ENCODE data around the gene SNX1. TPM values are rescaled to one million over a fixed set of nuclear protein-coding genes. Genes with fewer than 3 reads are reported as not detected.

Gene SNX1
- total and polyA plus RNA-seq, 2 donors (not counting 1 experiment from before 2014, with no cell fraction given) = 87.9 to 152 TPM

- Mint-ChIP-seq H3K27me3 (no peaks in the 10 kb centered on the region), H3K4me3 (peak overlapping the region; percentile 48), H3K9me3 (ENCODE audit: insufficient read depth) (no peaks in the 10 kb centered on the region), H3K4me1 (peaks cover 51% of the 10 kb centered on the region), H3K27ac (peak overlapping the region; percentile 57)
- ATAC-seq (ENCODE audit: low read depth) = no peak
- 77% methylated on average over 1 of the region's 1 CpG for WGBS (ENCODE audit: insufficient coverage)
- Histone ChIP-seq H3K4me1 (ENCODE audit: control insufficient read depth in 2 of 2, insufficient read depth in 2 of 2, low read length in 2 of 2) (peaks cover 57 to 65% of the 10 kb centered on the region in 2 donors), H4K20me1 (ENCODE audit: control insufficient read depth, insufficient read depth, low read length, poor library complexity, severe bottlenecking) (peaks cover 7% of the 10 kb centered on the region), H3K9me3 (ENCODE audit: control extremely low read depth in 1 of 3, control insufficient read depth in 2 of 3, insufficient read depth in 1 of 3, low read length in 2 of 3) (no peaks in the 10 kb centered on the region), H3K27me3 (replicated peaks in 1 of 4; ENCODE audit: control extremely low read depth in 1 of 4, control insufficient read depth in 3 of 4, insufficient read depth in 4 of 4, low read length in 3 of 4) (no peaks in the 10 kb centered on the region), H3K4me3 (ENCODE audit: control extremely low read depth in 1 of 5, extremely low read depth in 1 of 5, insufficient read depth in 1 of 5, low read depth in 2 of 5, low read length in 4 of 5) (no peak overlapping the region), H3K27ac (ENCODE audit: low read length in 2 of 2) (no peak overlapping the region), H3K79me2 (ENCODE audit: control insufficient read depth, insufficient read depth, low read length) (no peaks in the 10 kb centered on the region), H3K36me3 (replicated peaks in 1 of 2; ENCODE audit: control extremely low read depth in 1 of 2, control insufficient read depth in 1 of 2, extremely low read depth in 1 of 2, insufficient read depth in 2 of 2, low read length in 1 of 2) (no peaks in the 10 kb centered on the region), H3K9ac (ENCODE audit: low read length) (no peak overlapping the region), H3K4me2 (replicated peaks; ENCODE audit: low read depth, low read length, poor library complexity, severe bottlenecking) (peak overlapping the region; percentile 38), H2AFZ (ENCODE audit: insufficient read depth, low read depth, low read length, poor library complexity, severe bottlenecking) (no peak overlapping the region)
- TF ChIP-seq CTCF (IDR thresholded peaks at IDR 0.05) (no peak), EZH2 (IDR thresholded peaks at IDR 0.05; ENCODE audit: borderline replicate concordance, insufficient read depth, low read depth, low read length, poor library complexity, severe bottlenecking) (no peak)
- ChIA-PET CTCF (interaction anchor here (1.1 to 5.4 kb wide), 6 partner anchors 15 to 296 kb away, joined by 4 to 82 read pairs (median 37); no protein-coding TSS in a partner anchor), POLR2A (no interaction called here)
- DNase-seq = peak; percentile 54
- intact Hi-C loops (cut with micrococcal nuclease) = loop anchor here (5.0 kb wide), 1 partner anchor 217 kb away; the partner anchor contains the start of gene HERC1
These were observed 46.9 kb upstream of the SNX1 start for GRCh38 chr15:64048781-64049460.
